H9 (cell line): ENCODE results near the gene CSRNP2. TPM values are rescaled to one million over a fixed set of nuclear protein-coding genes. Genes with fewer than 3 reads are reported as not detected.

Experiments used
- DNase-seq: peaks from one replicate; pipeline ENCODE4 v3.0.0-alpha.2; 2017
- H2AFZ ChIP-seq: one replicate; pipeline ENCODE4 v1.6.1; 2013; ENCODE audit warnings: mild to moderate bottlenecking, low read length, control low read depth, moderate library complexity
- H2AK5ac ChIP-seq: 2 replicates; pipeline ENCODE4 v1.6.1; 2013; ENCODE audit warnings: low read length, control low read depth, mixed read lengths; ENCODE audit not compliant: insufficient read length
- H2BK120ac ChIP-seq: one replicate; pipeline ENCODE4 v1.6.1; 2013; ENCODE audit warnings: low read depth, mild to moderate bottlenecking, low read length, control low read depth, inconsistent platforms; ENCODE audit not compliant: poor library complexity, severe bottlenecking
- H2BK12ac ChIP-seq: 2 replicates; pipeline ENCODE4 v1.6.1; 2013; ENCODE audit warnings: low read length, control low read depth, mixed read lengths, low read depth; ENCODE audit not compliant: insufficient read length
- H2BK15ac ChIP-seq: 2 replicates; pipeline ENCODE4 v1.6.1; 2013; ENCODE audit warnings: low read depth, low read length, control low read depth
- H2BK20ac ChIP-seq: one replicate; pipeline ENCODE4 v1.6.1; 2013; ENCODE audit warnings: low read depth, mild to moderate bottlenecking, low read length, control low read depth, inconsistent platforms; ENCODE audit not compliant: poor library complexity, severe bottlenecking
- H2BK5ac ChIP-seq: 2 replicates; pipeline ENCODE4 v1.6.1; 2013; ENCODE audit warnings: low read length, control low read depth, mixed read lengths; ENCODE audit not compliant: insufficient read length
- H3K14ac ChIP-seq: 2 replicates; pipeline ENCODE4 v1.6.1; 2013; ENCODE audit warnings: low read length, control low read depth; ENCODE audit not compliant: insufficient read depth
- H3K18ac ChIP-seq: 2 replicates; pipeline ENCODE4 v1.6.1; 2013; ENCODE audit warnings: low read depth, mild to moderate bottlenecking, mixed read lengths, low read length, control low read depth; ENCODE audit not compliant: insufficient read length
- H3K23ac ChIP-seq: 2 replicates; pipeline ENCODE4 v1.6.1; 2013; ENCODE audit warnings: low read length, control low read depth, mixed read lengths, low read depth; ENCODE audit not compliant: insufficient read length
- H3K23me2 ChIP-seq: 2 replicates; pipeline ENCODE4 v1.6.1; 2013; ENCODE audit warnings: low read depth, mild to moderate bottlenecking, mixed read lengths, low read length, control low read depth; ENCODE audit not compliant: insufficient read length, poor library complexity, severe bottlenecking
- H3K27ac ChIP-seq: 2 replicates; pipeline ENCODE4 v1.5.1; 2013; ENCODE audit warnings: low read length, control low read depth, mixed read lengths, low read depth; ENCODE audit not compliant: insufficient read length
- H3K27me3 ChIP-seq: 2 replicates; pipeline ENCODE4 v1.6.1; 2013; ENCODE audit warnings: low read length, control low read depth, inconsistent platforms; ENCODE audit not compliant: insufficient read depth
- H3K4ac ChIP-seq: 2 replicates; pipeline ENCODE4 v1.6.1; 2013; ENCODE audit warnings: low read depth, mild to moderate bottlenecking, control low read depth, inconsistent platforms, low read length, moderate library complexity
- H3K4me1 ChIP-seq: 2 replicates; pipeline ENCODE4 v1.6.1; 2013; ENCODE audit warnings: low read length, control low read depth, inconsistent platforms; ENCODE audit not compliant: insufficient read depth
- H3K4me2 ChIP-seq: 2 replicates; pipeline ENCODE4 v1.6.1; 2013; ENCODE audit warnings: low read length, control low read depth, mixed read lengths; ENCODE audit not compliant: insufficient read length, insufficient read depth
- H3K56ac ChIP-seq: 2 replicates; pipeline ENCODE4 v1.6.1; 2013; ENCODE audit warnings: low read depth, mild to moderate bottlenecking, mixed read lengths, low read length, control low read depth; ENCODE audit not compliant: insufficient read length
- H3K79me1 ChIP-seq: 2 replicates; pipeline ENCODE4 v1.6.1; 2013; ENCODE audit warnings: low read depth, mild to moderate bottlenecking, moderate library complexity, low read length, control low read depth, inconsistent platforms; ENCODE audit not compliant: insufficient read depth, poor library complexity, severe bottlenecking
- H3K79me2 ChIP-seq: 2 replicates; pipeline ENCODE4 v1.6.1; 2013; ENCODE audit warnings: low read length, control low read depth, inconsistent platforms; ENCODE audit not compliant: insufficient read depth
- H3K9ac ChIP-seq: 2 replicates; pipeline ENCODE4 v1.6.1; 2013; ENCODE audit warnings: low read length, control low read depth, mixed read lengths; ENCODE audit not compliant: insufficient read length; ENCODE audit errors: extremely low read depth
- H3K9me3 ChIP-seq: one replicate; pipeline ENCODE4 v1.6.1; 2013; ENCODE audit warnings: low read depth, low read length, inconsistent platforms; ENCODE audit not compliant: control insufficient read depth
- H3T11ph ChIP-seq: one replicate; pipeline ENCODE4 v1.6.1; 2013; ENCODE audit warnings: mild to moderate bottlenecking, low read length, control low read depth, inconsistent platforms
- H4K20me1 ChIP-seq: one replicate; pipeline ENCODE4 v1.6.1; 2013; ENCODE audit not compliant: control insufficient read depth, insufficient read length, insufficient read depth
- H4K5ac ChIP-seq: 2 replicates; pipeline ENCODE4 v1.6.1; 2013; ENCODE audit warnings: low read depth, mild to moderate bottlenecking, mixed read lengths, low read length, control low read depth; ENCODE audit not compliant: insufficient read length
- H4K8ac ChIP-seq: replicated peaks from 2 replicates; pipeline ENCODE4 v1.6.1; 2013; ENCODE audit warnings: low read length, control low read depth, mixed read lengths, low read depth; ENCODE audit not compliant: insufficient read length
- H4K91ac ChIP-seq: 2 replicates; pipeline ENCODE4 v1.6.1; 2013; ENCODE audit warnings: low read depth, mild to moderate bottlenecking, moderate library complexity, mixed read lengths, low read length, control low read depth; ENCODE audit not compliant: insufficient read length
- H3K27ac Mint-ChIP-seq, 3 experiments: 2 replicates in 2 of 3; 3 replicates in 1 of 3; pipeline ENCODE4 v1.8.0; 2020 to 2021; ENCODE audit warnings: mixed read lengths in 3 of 3, mild to moderate bottlenecking in 1 of 3, moderate library complexity in 1 of 3
- H3K27me3 Mint-ChIP-seq: 2 replicates; pipeline ENCODE4 v1.8.0; 2021; ENCODE audit warnings: low read depth, mild to moderate bottlenecking, moderate library complexity, mixed read lengths
- H3K36me3 Mint-ChIP-seq, 3 experiments: 2 replicates in 2 of 3; 3 replicates in 1 of 3; pipeline ENCODE4 v1.8.0; 2020 to 2021; ENCODE audit warnings: low read depth in 3 of 3, mixed read lengths in 3 of 3; ENCODE audit not compliant: insufficient read depth in 1 of 3
- H3K4me1 Mint-ChIP-seq, 2 experiments: 2 replicates each; pipeline ENCODE4 v1.8.0; 2020; ENCODE audit warnings: mixed read lengths in 2 of 2
- H3K4me3 Mint-ChIP-seq, 2 experiments: 2 replicates in 1 of 2; 3 replicates in 1 of 2; pipeline ENCODE4 v1.8.0; 2020 to 2021; ENCODE audit warnings: mild to moderate bottlenecking in 2 of 2, mixed read lengths in 2 of 2, moderate library complexity in 1 of 2
- H3K9me3 Mint-ChIP-seq, 2 experiments: 2 replicates in 1 of 2; 3 replicates in 1 of 2; pipeline ENCODE4 v1.8.0; 2020; ENCODE audit warnings: mild to moderate bottlenecking in 2 of 2, mixed read lengths in 2 of 2, moderate library complexity in 1 of 2
- WGBS: extraction: QIAGEN DNeasy Blood & Tissue Kit; methylation state at CpG from one replicate; pipeline ENCODE4 v1.1.7; 2013; ENCODE audit warnings: missing lambda C conversion rate, low lambda C conversion rate, mixed read lengths; ENCODE audit not compliant: insufficient read length; ENCODE audit errors: extremely low coverage; 5-methylcytosine and 5-hydroxymethylcytosine counted together
- total RNA-seq: library from RNA; stranded (reverse); gene quantifications from 2 replicates; pipeline ENCODE4 v1.2.1, GENCODE V29; 2021
- TF ChIP-seq, protein P1 (sequence below): fragments of 200-600 bp; sonication (generic); conservative IDR thresholded peaks from 3 replicates; pipeline ENCODE4 v1.8.0; 2021; ENCODE audit warnings: antibody characterized with exemption, mild to moderate bottlenecking

Gene CSRNP2
- total RNA-seq, 1 experiment from 2014 or later: 38.6 TPM

DNA sequence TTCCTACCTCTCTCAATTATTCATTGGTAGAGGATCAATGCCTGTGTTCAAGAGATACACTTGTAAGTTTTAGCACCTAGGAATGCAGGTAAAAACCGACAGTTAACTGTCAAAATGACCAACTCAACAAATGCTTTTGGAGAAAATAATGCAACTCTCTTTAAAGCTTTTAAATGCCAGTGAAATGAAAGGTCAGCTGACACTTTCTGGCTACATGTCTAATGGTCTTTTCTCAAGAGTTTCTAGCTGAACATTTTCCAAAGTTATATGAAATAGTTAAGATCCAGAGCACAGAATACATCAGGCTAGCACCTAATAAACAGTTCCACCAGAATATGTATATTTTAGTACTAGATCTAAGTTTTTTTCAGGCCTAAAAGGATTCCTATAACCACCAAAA lies 2.0 kb downstream of the CSRNP2 start:
- Histone ChIP-seq H3K4ac (no peak overlapping the region), H3K27me3 (no peaks in the 10 kb centered on the region), H3K23ac (no peak overlapping the region), H2BK20ac (no peak overlapping the region), H3K9me3 (no peaks in the 10 kb centered on the region), H2BK15ac (no peak overlapping the region), H4K5ac (no peak overlapping the region), H3K79me1 (peaks cover 11% of the 10 kb centered on the region), H2AK5ac (no peak overlapping the region), H3T11ph (no peak overlapping the region), H3K4me1 (peaks cover 2% of the 10 kb centered on the region; the same call in 1 of the 2 replicates), H3K56ac (no peak overlapping the region), H2BK120ac (no peak overlapping the region), H3K4me2 (peak overlapping the region; percentile 87), H4K20me1 (no peaks in the 10 kb centered on the region), H2BK5ac (no peak overlapping the region), H3K14ac (no peak overlapping the region), H3K9ac (no peak overlapping the region), H4K91ac (no peak overlapping the region), H2AFZ (no peak overlapping the region), H3K27ac (no peak overlapping the region), H3K18ac (no peak overlapping the region), H4K8ac (no peak overlapping the region), H2BK12ac (no peak overlapping the region), H3K79me2 (peaks cover 9% of the 10 kb centered on the region; the same call in 1 of the 2 replicates), H3K23me2 (peaks cover 8% of the 10 kb centered on the region)
- TF ChIP-seq, protein P1, sequence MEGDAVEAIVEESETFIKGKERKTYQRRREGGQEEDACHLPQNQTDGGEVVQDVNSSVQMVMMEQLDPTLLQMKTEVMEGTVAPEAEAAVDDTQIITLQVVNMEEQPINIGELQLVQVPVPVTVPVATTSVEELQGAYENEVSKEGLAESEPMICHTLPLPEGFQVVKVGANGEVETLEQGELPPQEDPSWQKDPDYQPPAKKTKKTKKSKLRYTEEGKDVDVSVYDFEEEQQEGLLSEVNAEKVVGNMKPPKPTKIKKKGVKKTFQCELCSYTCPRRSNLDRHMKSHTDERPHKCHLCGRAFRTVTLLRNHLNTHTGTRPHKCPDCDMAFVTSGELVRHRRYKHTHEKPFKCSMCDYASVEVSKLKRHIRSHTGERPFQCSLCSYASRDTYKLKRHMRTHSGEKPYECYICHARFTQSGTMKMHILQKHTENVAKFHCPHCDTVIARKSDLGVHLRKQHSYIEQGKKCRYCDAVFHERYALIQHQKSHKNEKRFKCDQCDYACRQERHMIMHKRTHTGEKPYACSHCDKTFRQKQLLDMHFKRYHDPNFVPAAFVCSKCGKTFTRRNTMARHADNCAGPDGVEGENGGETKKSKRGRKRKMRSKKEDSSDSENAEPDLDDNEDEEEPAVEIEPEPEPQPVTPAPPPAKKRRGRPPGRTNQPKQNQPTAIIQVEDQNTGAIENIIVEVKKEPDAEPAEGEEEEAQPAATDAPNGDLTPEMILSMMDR: no peak
- Mint-ChIP-seq H3K9me3 (peaks cover 0 to 2% of the 10 kb centered on the region in 2 experiments; a peak in 2 of 5 replicates), H3K27ac (no peak overlapping the region), H3K36me3 (peaks cover 10 to 24% (median 14%) of the 10 kb centered on the region in 3 experiments; a peak in 6 of 7 replicates), H3K4me1 (peaks cover 20 to 24% of the 10 kb centered on the region in 2 experiments), H3K4me3 (peak overlapping the region; percentile 93 to 98), H3K27me3 (no peaks in the 10 kb centered on the region)
- no peak for DNase-seq
- WGBS: no CpG with 5 or more reads among the region's 1 CpG
